Loucy (cell line): ENCODE results near the gene CLASP1.
"Not testable (repeated sequence)": the region's sequence is repeated elsewhere in the genome, so short reads cannot be mapped to it uniquely, and the experiment has no call there.

Source experiments
- H2AFZ ChIP-seq: fragments of 200-600 bp; sonication (generic); 2 replicates; pipeline ENCODE4 v1.6.0; 2016; ENCODE audit warnings: antibody characterized with exemption, mild to moderate bottlenecking, low read length, moderate library complexity
- H3F3A ChIP-seq: fragments of 200-600 bp; 2 replicates; pipeline ENCODE4 v1.6.0; 2016; ENCODE audit warnings: antibody characterized with exemption, low read depth, mild to moderate bottlenecking
- H3K27me3 ChIP-seq: fragments of 200-600 bp; sonication (generic); 2 replicates; pipeline ENCODE4 v1.6.1; 2014; ENCODE audit warnings: low read length, mild to moderate bottlenecking; ENCODE audit not compliant: insufficient read depth, poor library complexity, severe bottlenecking
- H3K36me3 ChIP-seq: fragments of 200-600 bp; sonication (generic); 2 replicates; pipeline ENCODE4 v1.6.1; 2016; ENCODE audit warnings: low read length; ENCODE audit not compliant: insufficient read depth
- H3K4me1 ChIP-seq: fragments of 200-600 bp; sonication (generic); 2 replicates; pipeline ENCODE4 v1.5.1; 2014; ENCODE audit warnings: low read length, mild to moderate bottlenecking; ENCODE audit not compliant: insufficient read depth, poor library complexity, severe bottlenecking
- H3K4me2 ChIP-seq: fragments of 200-600 bp; sonication (generic); 2 replicates; pipeline ENCODE4 v1.6.0; 2014; ENCODE audit warnings: antibody characterized with exemption, low read length, low read depth, mild to moderate bottlenecking; ENCODE audit not compliant: poor library complexity, severe bottlenecking
- H3K4me3 ChIP-seq: fragments of 200-600 bp; sonication (generic); 2 replicates; pipeline ENCODE4 v1.5.1; 2014; ENCODE audit warnings: low read length, mild to moderate bottlenecking, mixed read lengths; ENCODE audit not compliant: poor library complexity, severe bottlenecking
- H3K79me2 ChIP-seq: fragments of 200-600 bp; sonication (generic); 2 replicates; pipeline ENCODE4 v1.6.1; 2014; ENCODE audit warnings: low read length; ENCODE audit not compliant: insufficient read depth
- H3K9ac ChIP-seq: fragments of 200-600 bp; sonication (generic); 2 replicates; pipeline ENCODE4 v1.6.0; 2014; ENCODE audit warnings: mild to moderate bottlenecking, low read depth, low read length, moderate library complexity; ENCODE audit not compliant: poor library complexity, severe bottlenecking
- H3K9me2 ChIP-seq: fragments of 200-600 bp; sonication (generic); replicated peaks from 2 replicates; pipeline ENCODE4 v1.6.1; 2016; ENCODE audit warnings: low read depth, low read length, mixed read lengths
- H3K9me3 ChIP-seq: fragments of 200-600 bp; sonication (generic); 2 replicates; pipeline ENCODE4 v1.6.1; 2014; ENCODE audit warnings: mild to moderate bottlenecking, antibody characterized with exemption, low read length, low read depth; ENCODE audit not compliant: insufficient read depth
- H4K20me1 ChIP-seq: fragments of 200-600 bp; sonication (generic); 2 replicates; pipeline ENCODE4 v1.6.0; 2014; ENCODE audit warnings: antibody characterized with exemption, low read length, mild to moderate bottlenecking; ENCODE audit not compliant: insufficient read depth, poor library complexity, severe bottlenecking
- EZH2phosphoT487 ChIP-seq: fragments of 200-600 bp; IDR thresholded peaks from 2 replicates; pipeline ENCODE4 v1.6.1; 2018; ENCODE audit warnings: antibody characterized with exemption, mild to moderate bottlenecking, moderate library complexity, borderline replicate concordance
- TF ChIP-seq, protein P1 (sequence below): fragments of 200-600 bp; sonication (generic); conservative IDR thresholded peaks from 2 replicates; pipeline ENCODE4 v1.5.1; 2014; ENCODE audit warnings: mild to moderate bottlenecking, antibody characterized with exemption, low read length

Gene CLASP1

DNA sequence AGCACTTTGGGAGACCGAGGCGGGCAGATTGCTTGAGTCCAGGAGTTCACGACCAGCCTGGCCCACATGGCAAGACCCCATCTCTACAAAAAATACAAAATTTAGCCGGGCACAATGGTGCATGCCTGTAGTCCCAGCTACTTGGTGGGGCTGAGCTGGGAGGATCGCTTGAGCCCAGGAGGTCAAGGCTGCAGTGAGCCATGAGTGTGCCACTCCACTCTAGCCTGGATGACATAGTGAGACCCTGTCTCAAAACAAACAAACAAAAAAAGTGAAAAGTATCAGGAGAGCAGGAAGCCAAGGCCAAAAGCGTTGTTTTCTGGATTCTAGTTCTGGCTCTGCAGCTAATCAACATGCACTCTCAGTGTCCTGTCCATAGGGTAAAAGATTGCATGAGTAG, 10.7 kb upstream of the CLASP1 start:
- H3K9me3 ChIP-seq: no peaks in the 10 kb centered on the region
- no peaks in the 10 kb centered on the region for H4K20me1 ChIP-seq
- no peak overlapping the region for H3K9ac ChIP-seq
- no peaks in the 10 kb centered on the region for H3K27me3 ChIP-seq
- no peaks in the 10 kb centered on the region for H3K4me1 ChIP-seq
- H3K79me2 ChIP-seq: 0 out of 2 replicates have a peak, but pooled peaks cover 5% of the 10 kb centered on the region
- H3K9me2 ChIP-seq: no peaks in the 10 kb centered on the region
- TF ChIP-seq, protein P1, sequence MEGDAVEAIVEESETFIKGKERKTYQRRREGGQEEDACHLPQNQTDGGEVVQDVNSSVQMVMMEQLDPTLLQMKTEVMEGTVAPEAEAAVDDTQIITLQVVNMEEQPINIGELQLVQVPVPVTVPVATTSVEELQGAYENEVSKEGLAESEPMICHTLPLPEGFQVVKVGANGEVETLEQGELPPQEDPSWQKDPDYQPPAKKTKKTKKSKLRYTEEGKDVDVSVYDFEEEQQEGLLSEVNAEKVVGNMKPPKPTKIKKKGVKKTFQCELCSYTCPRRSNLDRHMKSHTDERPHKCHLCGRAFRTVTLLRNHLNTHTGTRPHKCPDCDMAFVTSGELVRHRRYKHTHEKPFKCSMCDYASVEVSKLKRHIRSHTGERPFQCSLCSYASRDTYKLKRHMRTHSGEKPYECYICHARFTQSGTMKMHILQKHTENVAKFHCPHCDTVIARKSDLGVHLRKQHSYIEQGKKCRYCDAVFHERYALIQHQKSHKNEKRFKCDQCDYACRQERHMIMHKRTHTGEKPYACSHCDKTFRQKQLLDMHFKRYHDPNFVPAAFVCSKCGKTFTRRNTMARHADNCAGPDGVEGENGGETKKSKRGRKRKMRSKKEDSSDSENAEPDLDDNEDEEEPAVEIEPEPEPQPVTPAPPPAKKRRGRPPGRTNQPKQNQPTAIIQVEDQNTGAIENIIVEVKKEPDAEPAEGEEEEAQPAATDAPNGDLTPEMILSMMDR: no peak
- no peak for TF ChIP-seq EZH2phosphoT487
- H3F3A ChIP-seq: no peaks in the 10 kb centered on the region; the same call in 1 of the 2 replicates
- H2AFZ ChIP-seq: no peak overlapping the region
- H3K4me2 ChIP-seq: no peak overlapping the region
- no peaks in the 10 kb centered on the region for H3K36me3 ChIP-seq
- no peak overlapping the region for H3K4me3 ChIP-seq

DNA sequence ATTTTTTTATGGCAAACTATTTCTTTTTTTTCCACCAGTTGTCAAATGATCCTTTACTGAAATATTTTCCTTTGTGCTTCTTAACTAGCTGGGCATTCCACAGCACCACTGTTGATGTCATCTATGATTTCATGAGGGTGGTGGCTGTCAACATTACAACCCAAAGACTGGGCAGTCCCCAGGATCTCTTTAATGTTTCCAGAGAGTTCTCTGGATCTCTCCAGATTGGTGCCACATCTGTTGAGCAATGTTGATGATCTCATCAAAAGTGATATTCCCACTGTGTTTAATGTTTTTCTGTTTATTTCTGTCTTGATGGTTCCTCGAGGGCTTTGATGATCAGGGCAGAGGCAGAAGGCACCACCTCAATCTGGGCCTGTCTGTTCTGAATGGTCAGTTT, 9.1 kb upstream of the CLASP1 start:
- H3K79me2 ChIP-seq: peaks cover 17% of the 10 kb centered on the region; the same call in 1 of the 2 replicates
- H3K4me3 ChIP-seq, H3K9me2 ChIP-seq, H3K4me1 ChIP-seq, H3K4me2 ChIP-seq, H3K9me3 ChIP-seq, H3K9ac ChIP-seq, H3K36me3 ChIP-seq, H3K27me3 ChIP-seq, H2AFZ ChIP-seq, H3F3A ChIP-seq, H4K20me1 ChIP-seq: not testable (repeated sequence)

DNA sequence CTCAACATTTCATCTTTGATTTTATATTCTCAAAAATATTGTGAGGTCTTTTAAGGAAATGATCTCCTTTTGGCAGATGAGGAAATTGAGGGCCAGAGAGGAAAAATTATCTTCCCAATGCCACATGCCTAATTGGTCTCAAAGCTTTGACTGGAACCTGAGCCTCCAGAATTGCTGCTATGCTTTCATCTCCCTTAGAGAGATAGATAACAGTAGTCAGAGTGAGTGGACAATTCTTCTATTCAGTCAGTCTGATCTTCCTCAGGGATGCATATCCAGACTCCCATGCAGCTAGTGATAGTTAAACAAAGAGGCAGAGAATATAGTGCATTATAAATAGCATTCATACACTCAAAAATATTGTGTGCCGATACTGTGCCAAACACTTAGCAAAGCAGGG, 3.8 kb upstream of the CLASP1 start:
- H3K4me2 ChIP-seq: peak overlapping the region; percentile 94
- no peaks in the 10 kb centered on the region for H3K27me3 ChIP-seq
- peaks cover 31% of the 10 kb centered on the region for H3K4me1 ChIP-seq
- H3F3A ChIP-seq: no peaks in the 10 kb centered on the region; the same call in 1 of the 2 replicates
- no peaks in the 10 kb centered on the region for H3K9me2 ChIP-seq
- no peaks in the 10 kb centered on the region for H3K36me3 ChIP-seq
- TF ChIP-seq, protein P1: no peak
- no peak for TF ChIP-seq EZH2phosphoT487
- H3K9me3 ChIP-seq: no peaks in the 10 kb centered on the region
- H4K20me1 ChIP-seq: peaks cover 24% of the 10 kb centered on the region
- peak overlapping the region; percentile 95 for H3K9ac ChIP-seq
- peak overlapping the region; percentile 89 for H3K4me3 ChIP-seq
- H3K79me2 ChIP-seq: peaks cover 61% of the 10 kb centered on the region
- H2AFZ ChIP-seq: no peak overlapping the region

DNA sequence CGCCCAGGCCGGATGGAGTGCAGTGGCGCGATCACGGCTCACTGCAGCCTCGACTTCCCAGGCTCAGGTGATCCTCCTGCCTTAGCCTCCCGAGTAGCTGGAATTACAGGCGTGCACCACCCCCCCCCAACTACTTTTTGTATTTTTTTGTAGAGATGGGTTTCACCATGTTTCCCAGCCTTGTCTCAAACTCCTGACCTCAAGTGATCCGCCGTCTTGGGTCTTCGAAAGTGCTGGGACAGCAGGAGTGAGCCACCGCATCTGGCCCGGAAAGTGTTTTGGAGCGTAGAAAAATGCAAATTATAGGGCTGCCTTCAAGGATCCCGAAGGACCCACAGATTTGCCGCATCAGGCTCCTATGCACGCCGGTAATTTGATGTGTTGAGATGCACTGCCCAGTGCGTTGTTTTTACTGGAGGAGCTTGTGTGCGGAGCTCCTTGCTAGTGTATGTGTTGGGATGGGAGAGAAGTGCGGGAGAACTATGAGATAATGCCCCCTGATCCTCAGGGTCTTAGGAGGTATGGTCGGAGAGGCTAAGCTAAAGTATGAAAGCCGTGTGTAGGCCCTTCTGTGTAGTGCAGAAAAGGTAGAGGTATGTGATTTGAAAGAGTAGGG, 1.2 kb upstream of the CLASP1 start:
- Histone ChIP-seq H2AFZ (peak overlapping the region; percentile 30; the same call in 1 of the 2 replicates), H3K27me3 (no peaks in the 10 kb centered on the region), H3K9me2 (no peaks in the 10 kb centered on the region), H3K36me3 (no peaks in the 10 kb centered on the region), H3K9ac (peak overlapping the region; percentile 95), H4K20me1 (peaks cover 44% of the 10 kb centered on the region), H3F3A (no peaks in the 10 kb centered on the region; the same call in 1 of the 2 replicates), H3K9me3 (no peaks in the 10 kb centered on the region), H3K4me1 (peaks cover 48% of the 10 kb centered on the region), H3K4me3 (peak overlapping the region; percentile 89), H3K79me2 (peaks cover 85% of the 10 kb centered on the region), H3K4me2 (peak overlapping the region; percentile 94)
- TF ChIP-seq EZH2phosphoT487: no peak
- TF ChIP-seq, protein P1: no peak
